Ascending aorta (tissue), 2 donors: ENCODE measurements around the gene DNAH8. TPM values are rescaled to one million over a fixed set of nuclear protein-coding genes. Genes with fewer than 3 reads are reported as not detected.

Experiments
- DNase-seq, 2 donors: peaks; one replicate each; pipeline ENCODE4 v3.0.0-alpha.2; 2019; ENCODE audit warnings: low spot score in 2 of 2
- H3K27ac ChIP-seq, 2 donors: fragments of 200-600 bp; sonication (generic); one replicate each; pipeline ENCODE4 v1.5.1; 2016 to 2017; ENCODE audit warnings: mild to moderate bottlenecking in 1 of 2
- H3K27me3 ChIP-seq: fragments of 200-600 bp; sonication (generic); one replicate; pipeline ENCODE4 v1.5.1; 2017
- H3K36me3 ChIP-seq, 2 donors: fragments of 200-600 bp; sonication (generic); one replicate each; pipeline ENCODE4 v1.5.1; 2016
- H3K4me1 ChIP-seq, 2 donors: fragments of 200-600 bp; sonication (generic); one replicate each; pipeline ENCODE4 v1.5.1; 2016 to 2017; ENCODE audit warnings: mild to moderate bottlenecking in 1 of 2
- H3K4me3 ChIP-seq, 2 donors: fragments of 200-600 bp; sonication (generic); one replicate each; pipeline ENCODE4 v1.5.1; 2016 to 2017; ENCODE audit warnings: mild to moderate bottlenecking in 1 of 2
- H3K9me3 ChIP-seq, 2 donors: fragments of 200-600 bp; sonication (generic); one replicate each; pipeline ENCODE4 v1.5.1; 2016
- CTCF ChIP-seq, 3 experiments: fragments of 200-600 bp in 2 of 3; fragments of 450-650 bp in 1 of 3; sonication (generic) in 2 of 3; IDR thresholded peaks; one replicate each; pipeline ENCODE4 v1.5.1; 2016 to 2019; ENCODE audit warnings: antibody characterized with exemption in 3 of 3, mild to moderate bottlenecking in 1 of 3, moderate library complexity in 1 of 3
- intact Hi-C: fragments of 100-400 bp; cut with DNase I; formaldehyde crosslinking; loops from one replicate; pipeline ENCODE4 v1.15.1; 2023
- total RNA-seq: library from RNA; depleted of rRNA; stranded (reverse); fragments of >200 nt; gene quantifications from one replicate; pipeline ENCODE4 v1.1.0, GENCODE V29; 2016

The DNAH8 gene
- not detected for total RNA-seq

GRCh38 chr6:38715016-38715689 lies at the start of gene DNAH8:
Gene DNAH8 (plus strand): TSS chr6:38715311. CDS start chr6:38722810, 7,499 bp downstream.
- H3K9me3 ChIP-seq, result no peaks in the 10 kb centered on the region
- no peak for TF ChIP-seq CTCF (IDR thresholded peaks at IDR 0.05)

GRCh38 chr6:38671885-38672467 lies 43.1 kb upstream of the DNAH8 start:
- peak; percentile 29 to 60 (median 58) for TF ChIP-seq CTCF (IDR thresholded peaks at IDR 0.05)
- H3K4me3 ChIP-seq, result no peak overlapping the region
- no peaks in the 10 kb centered on the region for H3K4me1 ChIP-seq
- no peak for DNase-seq
- intact Hi-C loops, result no loop called here
- H3K36me3 ChIP-seq, result peaks cover 7 to 12% of the 10 kb centered on the region in 2 donors
- no peak overlapping the region for H3K27ac ChIP-seq
- H3K27me3 ChIP-seq, result no peaks in the 10 kb centered on the region
- no peaks in the 10 kb centered on the region for H3K9me3 ChIP-seq

More at GRCh38 chr6:38715016-38715689, at the start of gene DNAH8:
- Histone ChIP-seq H3K27me3 (no peaks in the 10 kb centered on the region), H3K27ac (no peak within 1 kb of the TSS), H3K4me3 (peak within 1 kb of the TSS; percentile 47 to 53), H3K36me3 (no peaks in the 10 kb centered on the region), H3K4me1 (peaks cover 0 to 5% of the 10 kb centered on the region in 2 donors)
- intact Hi-C loops, result no loop called here
- no peak for DNase-seq

- Histone ChIP-seq H3K36me3 (peaks cover 17 to 23% of the 10 kb centered on the region in 2 donors), H3K27me3 (no peaks in the 10 kb centered on the region), H3K9me3 (no peaks in the 10 kb centered on the region), H3K4me1 (no peaks in the 10 kb centered on the region), H3K27ac (no peak overlapping the region), H3K4me3 (no peak overlapping the region)
- intact Hi-C loops, result no loop called here
- no peak for TF ChIP-seq CTCF (IDR thresholded peaks at IDR 0.05)
- DNase-seq, result no peak
These were observed 41.5 kb upstream of the DNAH8 start for GRCh38 chr6:38673397-38674165.

- no peak for TF ChIP-seq CTCF (IDR thresholded peaks at IDR 0.05)
- Histone ChIP-seq H3K36me3 (peaks cover 28 to 31% of the 10 kb centered on the region in 2 donors), H3K4me1 (no peaks in the 10 kb centered on the region), H3K27me3 (no peaks in the 10 kb centered on the region), H3K27ac (no peak overlapping the region), H3K4me3 (no peak overlapping the region), H3K9me3 (no peaks in the 10 kb centered on the region)
- intact Hi-C loops, result no loop called here
- no peak for DNase-seq
These were observed 38.7 kb upstream of the DNAH8 start for GRCh38 chr6:38676236-38676973.

- Histone ChIP-seq H3K4me3 (no peak overlapping the region), H3K36me3 (peaks cover 28 to 37% of the 10 kb centered on the region in 2 donors), H3K9me3 (no peaks in the 10 kb centered on the region), H3K27ac (no peak overlapping the region), H3K4me1 (no peaks in the 10 kb centered on the region), H3K27me3 (no peaks in the 10 kb centered on the region)
- DNase-seq, result no peak
- intact Hi-C loops, result no loop called here
- TF ChIP-seq CTCF (IDR thresholded peaks at IDR 0.05), result no peak
These were observed 38.1 kb upstream of the DNAH8 start for GRCh38 chr6:38676974-38677544.
